Neural cell (in vitro differentiated cells): Measurements from ENCODE around the gene NT5DC2. TPM values are rescaled to one million over a fixed set of nuclear protein-coding genes. Genes with fewer than 3 reads are reported as not detected.

Experiments used
- H2AFZ ChIP-seq: fragments of 200-600, 300-800 bp; sonication (generic), shearing (Covaris generic); 2 replicates; pipeline ENCODE4 v1.6.0; 2014; ENCODE audit warnings: low read depth, mild to moderate bottlenecking, antibody characterized with exemption, low read length, moderate library complexity
- H3F3A ChIP-seq: fragments of 200-600 bp; shearing (Covaris generic); 2 replicates; pipeline ENCODE4 v1.6.1; 2016; ENCODE audit warnings: mild to moderate bottlenecking, moderate library complexity, mixed read lengths, antibody characterized with exemption, low read length; ENCODE audit not compliant: insufficient read depth, poor library complexity, severe bottlenecking
- H3K27ac ChIP-seq: fragments of 200-600, 300-800 bp; sonication (generic), shearing (Covaris generic); 2 replicates; pipeline ENCODE4 v1.5.1; 2014; ENCODE audit warnings: mild to moderate bottlenecking, low read length, moderate library complexity
- H3K27me3 ChIP-seq: fragments of 300-800, 200-600 bp; sonication (generic), shearing (Covaris generic); 2 replicates; pipeline ENCODE4 v1.6.0; 2014; ENCODE audit warnings: mild to moderate bottlenecking, low read depth, low read length, moderate library complexity; ENCODE audit not compliant: insufficient read depth
- H3K36me3 ChIP-seq: fragments of 300-800, 200-600 bp; sonication (generic), shearing (Covaris generic); 2 replicates; pipeline ENCODE4 v1.5.1; 2014; ENCODE audit warnings: mild to moderate bottlenecking, antibody characterized with exemption, low read length, moderate library complexity; ENCODE audit not compliant: insufficient read depth
- H3K4me2 ChIP-seq: fragments of 300-800, 200-600 bp; sonication (generic), shearing (Covaris generic); 2 replicates; pipeline ENCODE4 v1.6.0; 2014; ENCODE audit warnings: mild to moderate bottlenecking, low read length
- H3K4me3 ChIP-seq: fragments of 300-800, 200-600 bp; sonication (generic), shearing (Covaris generic); 2 replicates; pipeline ENCODE4 v1.5.1; 2014; ENCODE audit warnings: mild to moderate bottlenecking, low read length, moderate library complexity
- H3K79me2 ChIP-seq: fragments of 200-600 bp; shearing (Covaris generic); replicated peaks from 2 replicates; pipeline ENCODE4 v1.6.0; 2014; ENCODE audit warnings: mild to moderate bottlenecking, low read length, moderate library complexity; ENCODE audit not compliant: insufficient read depth
- H3K9ac ChIP-seq: fragments of 300-800, 200-600 bp; sonication (generic), shearing (Covaris generic); 2 replicates; pipeline ENCODE4 v1.6.1; 2016; ENCODE audit warnings: mild to moderate bottlenecking, low read length, mixed read lengths
- H3K9me2 ChIP-seq: fragments of 200-600 bp; shearing (Covaris generic); 2 replicates; pipeline ENCODE4 v1.6.1; 2016; ENCODE audit warnings: mild to moderate bottlenecking, low read length, mixed read lengths; ENCODE audit not compliant: insufficient read depth
- H3K9me3 ChIP-seq: fragments of 200-600, 300-800 bp; sonication (generic), shearing (Covaris generic); 2 replicates; pipeline ENCODE4 v1.6.1; 2016; ENCODE audit warnings: mild to moderate bottlenecking, mixed run types, low read length, moderate library complexity, mixed read lengths
- H4K20me1 ChIP-seq: fragments of 200-600 bp; shearing (Covaris generic); 2 replicates; pipeline ENCODE4 v1.6.1; 2016; ENCODE audit warnings: mild to moderate bottlenecking, mixed run types; ENCODE audit not compliant: insufficient read depth
- EP300 ChIP-seq: fragments of 450-650 bp; conservative IDR thresholded peaks from 2 replicates; pipeline ENCODE4 v1.6.1; 2014; ENCODE audit warnings: antibody characterized with exemption, mild to moderate bottlenecking, moderate library complexity; ENCODE audit not compliant: poor library complexity, severe bottlenecking
- EZH2 ChIP-seq: fragments of 200-600, 300-800 bp; shearing (Covaris generic), sonication (generic); IDR thresholded peaks from 2 replicates; pipeline ENCODE4 v1.6.1; 2014; ENCODE audit warnings: antibody characterized with exemption, low read length, borderline replicate concordance, mild to moderate bottlenecking; ENCODE audit not compliant: insufficient read depth, poor library complexity, severe bottlenecking
- MXI1 ChIP-seq: fragments of 450-650 bp; conservative IDR thresholded peaks from 2 replicates; pipeline ENCODE4 v1.6.1; 2014; ENCODE audit warnings: antibody characterized with exemption, mild to moderate bottlenecking; ENCODE audit not compliant: poor library complexity, severe bottlenecking
- POLR2AphosphoS5 ChIP-seq: IDR thresholded peaks from 2 replicates; pipeline ENCODE4 v1.6.1; 2012
- RAD21 ChIP-seq: fragments of 450-650 bp; conservative IDR thresholded peaks from 2 replicates; pipeline ENCODE4 v1.6.1; 2014; ENCODE audit warnings: antibody characterized with exemption, mild to moderate bottlenecking, moderate library complexity
- SMC3 ChIP-seq: fragments of 450-650 bp; conservative IDR thresholded peaks from 2 replicates; pipeline ENCODE4 v1.6.1; 2014; ENCODE audit warnings: antibody characterized with exemption, mild to moderate bottlenecking, moderate library complexity; ENCODE audit not compliant: poor library complexity
- TAF1 ChIP-seq: IDR thresholded peaks from 2 replicates; pipeline ENCODE4 v1.6.1; 2012; ENCODE audit warnings: low read depth
- polyA plus RNA-seq: library from polyadenylated mRNA; depleted of rRNA; stranded (reverse); fragments of >200 nt; gene quantifications from 2 replicates; pipeline ENCODE4 v1.2.3, GENCODE V29; 2014
- TF ChIP-seq, protein P1 (sequence below): fragments of 450-650 bp; IDR thresholded peaks from 2 replicates; pipeline ENCODE4 v1.5.1; 2014; ENCODE audit warnings: antibody characterized with exemption, mild to moderate bottlenecking, moderate library complexity; ENCODE audit not compliant: poor library complexity, severe bottlenecking
- TF ChIP-seq, protein P2 (sequence below): IDR thresholded peaks from 2 replicates; pipeline ENCODE4 v1.6.1; 2012; ENCODE audit warnings: borderline replicate concordance

NT5DC2 gene
- polyA plus RNA-seq, 1 donor from 2014 or later, result 35.1 TPM

DNA sequence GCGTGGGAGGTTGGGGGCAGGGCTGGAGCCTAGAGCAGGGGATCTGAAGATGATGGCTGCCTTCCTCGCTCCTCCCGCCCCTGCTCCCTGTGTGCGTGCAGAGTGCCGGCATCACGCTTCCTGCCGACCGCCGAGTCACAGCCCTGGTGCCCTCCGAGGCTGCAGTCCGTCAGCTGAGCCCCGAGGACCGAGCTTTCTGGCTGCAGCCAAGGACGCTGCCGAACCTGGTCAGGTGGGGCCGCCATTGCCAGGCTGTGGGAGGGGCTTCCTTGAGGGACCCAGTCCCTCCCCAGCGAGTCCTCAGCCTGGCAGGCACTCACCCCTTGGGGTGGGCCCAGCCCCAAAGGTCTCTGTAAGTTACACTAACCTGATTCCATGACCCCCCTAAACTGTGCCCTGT lies 20.9 kb downstream of the NT5DC2 start:
- no peak overlapping the region for H3K9ac ChIP-seq
- H3K27ac ChIP-seq, result no peak overlapping the region

DNA sequence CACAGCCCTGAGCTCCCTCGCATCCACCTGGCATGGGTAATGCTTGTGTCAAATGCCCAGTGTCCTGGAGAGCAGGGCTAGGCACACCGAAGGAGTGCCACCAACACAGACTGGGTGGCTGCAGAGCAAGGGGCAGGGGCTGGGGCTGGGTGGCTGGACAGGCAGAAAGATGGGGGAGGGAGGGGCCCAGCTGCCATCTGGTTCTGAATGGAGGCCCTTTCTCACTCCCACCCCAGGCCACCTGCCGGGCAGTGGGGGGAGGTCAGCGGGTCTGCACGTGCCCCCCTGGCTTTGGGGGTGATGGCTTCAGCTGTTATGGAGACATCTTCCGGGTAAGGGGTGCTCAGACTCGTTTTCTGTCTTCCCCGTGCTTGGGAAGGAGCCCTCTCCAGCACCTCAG lies 21.6 kb downstream of the NT5DC2 start:
- Histone ChIP-seq H2AFZ (no peak overlapping the region), H3F3A (no peaks in the 10 kb centered on the region), H3K9ac (no peak overlapping the region), H3K9me2 (no peaks in the 10 kb centered on the region), H3K4me2 (no peak overlapping the region), H3K9me3 (no peaks in the 10 kb centered on the region), H3K36me3 (no peaks in the 10 kb centered on the region), H3K27ac (no peak overlapping the region), H4K20me1 (no peaks in the 10 kb centered on the region), H3K79me2 (no peaks in the 10 kb centered on the region), H3K27me3 (no peaks in the 10 kb centered on the region), H3K4me3 (no peak overlapping the region)
- TF ChIP-seq EP300 (no peak), SMC3 (no peak)

More for the DNA sequence above, 20.9 kb downstream of the NT5DC2 start:
- Histone ChIP-seq H3K4me3 (no peak overlapping the region), H3K9me3 (no peaks in the 10 kb centered on the region), H3K27me3 (no peaks in the 10 kb centered on the region), H4K20me1 (no peaks in the 10 kb centered on the region), H3K9me2 (no peaks in the 10 kb centered on the region), H3K4me2 (no peak overlapping the region), H3K36me3 (no peaks in the 10 kb centered on the region), H3F3A (no peaks in the 10 kb centered on the region), H3K79me2 (no peaks in the 10 kb centered on the region), H2AFZ (no peak overlapping the region)
- no peak for TF ChIP-seq SMC3
- TF ChIP-seq, protein P1, sequence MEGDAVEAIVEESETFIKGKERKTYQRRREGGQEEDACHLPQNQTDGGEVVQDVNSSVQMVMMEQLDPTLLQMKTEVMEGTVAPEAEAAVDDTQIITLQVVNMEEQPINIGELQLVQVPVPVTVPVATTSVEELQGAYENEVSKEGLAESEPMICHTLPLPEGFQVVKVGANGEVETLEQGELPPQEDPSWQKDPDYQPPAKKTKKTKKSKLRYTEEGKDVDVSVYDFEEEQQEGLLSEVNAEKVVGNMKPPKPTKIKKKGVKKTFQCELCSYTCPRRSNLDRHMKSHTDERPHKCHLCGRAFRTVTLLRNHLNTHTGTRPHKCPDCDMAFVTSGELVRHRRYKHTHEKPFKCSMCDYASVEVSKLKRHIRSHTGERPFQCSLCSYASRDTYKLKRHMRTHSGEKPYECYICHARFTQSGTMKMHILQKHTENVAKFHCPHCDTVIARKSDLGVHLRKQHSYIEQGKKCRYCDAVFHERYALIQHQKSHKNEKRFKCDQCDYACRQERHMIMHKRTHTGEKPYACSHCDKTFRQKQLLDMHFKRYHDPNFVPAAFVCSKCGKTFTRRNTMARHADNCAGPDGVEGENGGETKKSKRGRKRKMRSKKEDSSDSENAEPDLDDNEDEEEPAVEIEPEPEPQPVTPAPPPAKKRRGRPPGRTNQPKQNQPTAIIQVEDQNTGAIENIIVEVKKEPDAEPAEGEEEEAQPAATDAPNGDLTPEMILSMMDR, result no peak
- no peak for TF ChIP-seq RAD21
- no peak for TF ChIP-seq EZH2
- TF ChIP-seq TAF1, result no peak
- no peak for TF ChIP-seq MXI1
- TF ChIP-seq POLR2AphosphoS5, result no peak
- TF ChIP-seq, protein P2, sequence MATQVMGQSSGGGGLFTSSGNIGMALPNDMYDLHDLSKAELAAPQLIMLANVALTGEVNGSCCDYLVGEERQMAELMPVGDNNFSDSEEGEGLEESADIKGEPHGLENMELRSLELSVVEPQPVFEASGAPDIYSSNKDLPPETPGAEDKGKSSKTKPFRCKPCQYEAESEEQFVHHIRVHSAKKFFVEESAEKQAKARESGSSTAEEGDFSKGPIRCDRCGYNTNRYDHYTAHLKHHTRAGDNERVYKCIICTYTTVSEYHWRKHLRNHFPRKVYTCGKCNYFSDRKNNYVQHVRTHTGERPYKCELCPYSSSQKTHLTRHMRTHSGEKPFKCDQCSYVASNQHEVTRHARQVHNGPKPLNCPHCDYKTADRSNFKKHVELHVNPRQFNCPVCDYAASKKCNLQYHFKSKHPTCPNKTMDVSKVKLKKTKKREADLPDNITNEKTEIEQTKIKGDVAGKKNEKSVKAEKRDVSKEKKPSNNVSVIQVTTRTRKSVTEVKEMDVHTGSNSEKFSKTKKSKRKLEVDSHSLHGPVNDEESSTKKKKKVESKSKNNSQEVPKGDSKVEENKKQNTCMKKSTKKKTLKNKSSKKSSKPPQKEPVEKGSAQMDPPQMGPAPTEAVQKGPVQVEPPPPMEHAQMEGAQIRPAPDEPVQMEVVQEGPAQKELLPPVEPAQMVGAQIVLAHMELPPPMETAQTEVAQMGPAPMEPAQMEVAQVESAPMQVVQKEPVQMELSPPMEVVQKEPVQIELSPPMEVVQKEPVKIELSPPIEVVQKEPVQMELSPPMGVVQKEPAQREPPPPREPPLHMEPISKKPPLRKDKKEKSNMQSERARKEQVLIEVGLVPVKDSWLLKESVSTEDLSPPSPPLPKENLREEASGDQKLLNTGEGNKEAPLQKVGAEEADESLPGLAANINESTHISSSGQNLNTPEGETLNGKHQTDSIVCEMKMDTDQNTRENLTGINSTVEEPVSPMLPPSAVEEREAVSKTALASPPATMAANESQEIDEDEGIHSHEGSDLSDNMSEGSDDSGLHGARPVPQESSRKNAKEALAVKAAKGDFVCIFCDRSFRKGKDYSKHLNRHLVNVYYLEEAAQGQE, result no peak
- TF ChIP-seq EP300, result no peak

DNA sequence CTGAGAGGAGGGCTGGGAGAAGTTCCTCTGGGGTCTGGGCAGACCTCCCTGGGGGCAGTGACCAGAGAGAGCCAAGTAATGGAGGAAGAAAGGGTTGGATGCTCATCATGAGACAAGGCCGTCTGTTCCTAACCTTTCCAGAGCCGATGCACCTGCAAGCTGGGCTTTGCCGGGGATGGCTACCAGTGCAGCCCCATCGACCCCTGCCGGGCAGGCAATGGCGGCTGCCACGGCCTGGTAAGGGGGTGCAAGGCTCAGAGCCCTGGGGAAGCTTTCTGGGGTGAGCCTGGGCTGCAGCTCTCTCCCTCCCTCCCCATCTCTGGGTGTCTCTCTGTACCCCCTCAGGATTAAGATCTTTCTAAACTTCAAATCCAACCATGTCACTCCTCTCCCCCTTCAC lies 22.1 kb downstream of the NT5DC2 start:
- Histone ChIP-seq H3K9me3 (no peaks in the 10 kb centered on the region), H2AFZ (no peak overlapping the region), H3K9ac (no peak overlapping the region), H3K4me3 (no peak overlapping the region), H3F3A (no peaks in the 10 kb centered on the region), H3K4me2 (no peak overlapping the region), H3K27me3 (no peaks in the 10 kb centered on the region), H4K20me1 (no peaks in the 10 kb centered on the region), H3K79me2 (no peaks in the 10 kb centered on the region), H3K27ac (no peak overlapping the region), H3K9me2 (no peaks in the 10 kb centered on the region), H3K36me3 (no peaks in the 10 kb centered on the region)
- TF ChIP-seq TAF1 (no peak), POLR2AphosphoS5 (no peak), MXI1 (no peak), EP300 (no peak), RAD21 (no peak), SMC3 (no peak), EZH2 (no peak)
- TF ChIP-seq, protein P1, result no peak
- TF ChIP-seq, protein P2, result no peak
